CD14-positive monocyte (primary cell): ENCODE measurements around the gene TKT. TPM values are rescaled to one million over a fixed set of nuclear protein-coding genes. Genes with fewer than 3 reads are reported as not detected.
A peak's percentile ranks its signal among the peaks of the same experiment; 100 is the strongest.

Source experiments
- DNase-seq, 3 donors: peaks; one replicate each; pipeline ENCODE4 v3.0.0-alpha.2; 2011 to 2022
- H2AFZ ChIP-seq: 2 replicates; pipeline ENCODE4 v1.6.0; 2012; ENCODE audit warnings: mild to moderate bottlenecking, low read depth, low read length, inconsistent platforms; ENCODE audit not compliant: insufficient read depth, poor library complexity, severe bottlenecking
- H3K27ac ChIP-seq, 2 donors: 1 replicate in 1 of 2; 2 replicates in 1 of 2; pipeline ENCODE4 v1.5.1; 2012 to 2013; ENCODE audit warnings: low read length in 2 of 2, control low read depth in 1 of 2, inconsistent platforms in 1 of 2, low read depth in 1 of 2, mild to moderate bottlenecking in 1 of 2
- H3K27me3 ChIP-seq, 2 donors: one replicate each; pipeline versions ENCODE4 v1.6.0 to v1.6.1; 2011 to 2013; ENCODE audit warnings: low read length in 2 of 2; ENCODE audit not compliant: control insufficient read depth in 2 of 2, insufficient read depth in 2 of 2
- H3K36me3 ChIP-seq, 2 donors: replicated peaks in 1 of 2; 1 replicate in 1 of 2; 2 replicates in 1 of 2; pipeline versions ENCODE4 v1.5.1 to v1.6.1; 2012 to 2013; ENCODE audit warnings: low read length in 2 of 2, control low read depth in 1 of 2, inconsistent platforms in 1 of 2, mild to moderate bottlenecking in 1 of 2; ENCODE audit not compliant: insufficient read depth in 2 of 2, control insufficient read depth in 1 of 2
- H3K4me1 ChIP-seq, 2 donors: 1 replicate in 1 of 2; 2 replicates in 1 of 2; pipeline versions ENCODE4 v1.5.1 to v1.6.1; 2012 to 2013; ENCODE audit warnings: low read length in 2 of 2, control low read depth in 1 of 2, inconsistent platforms in 1 of 2, mild to moderate bottlenecking in 1 of 2, moderate library complexity in 1 of 2; ENCODE audit not compliant: insufficient read depth in 2 of 2, control insufficient read depth in 1 of 2
- H3K4me2 ChIP-seq: replicated peaks from 2 replicates; pipeline ENCODE3; 2012; ENCODE audit warnings: low read length, moderate library complexity, mild to moderate bottlenecking; ENCODE audit not compliant: poor library complexity, severe bottlenecking; ENCODE audit errors: extremely low read depth
- H3K4me3 ChIP-seq, 3 experiments: fragments of 200-600 bp in 1 of 3; sonication (generic) in 1 of 3; replicated peaks in 1 of 3; 1 replicate in 2 of 3; 2 replicates in 1 of 3; pipeline ENCODE4 v1.5.1; 2011 to 2013; ENCODE audit warnings: low read length in 3 of 3, mild to moderate bottlenecking in 3 of 3, control low read depth in 2 of 3, low read depth in 2 of 3, inconsistent platforms in 1 of 3, moderate library complexity in 1 of 3
- H3K79me2 ChIP-seq: 2 replicates; pipeline ENCODE4 v1.6.0; 2012; ENCODE audit warnings: mild to moderate bottlenecking, control low read depth, inconsistent platforms, low read length, moderate library complexity; ENCODE audit not compliant: insufficient read depth
- H3K9ac ChIP-seq: 2 replicates; pipeline ENCODE4 v1.6.0; 2017; ENCODE audit warnings: low read length, mild to moderate bottlenecking; ENCODE audit not compliant: insufficient read depth, poor library complexity, severe bottlenecking
- H3K9me3 ChIP-seq, 2 donors: replicated peaks in 1 of 2; 1 replicate in 1 of 2; 2 replicates in 1 of 2; pipeline versions ENCODE4 v1.5.1 to v1.6.1; 2012 to 2013; ENCODE audit warnings: low read length in 2 of 2, control low read depth in 1 of 2; ENCODE audit not compliant: control insufficient read depth in 1 of 2, insufficient read depth in 1 of 2
- H4K20me1 ChIP-seq: 2 replicates; pipeline ENCODE4 v1.6.0; 2012; ENCODE audit warnings: mild to moderate bottlenecking, low read length, control low read depth, moderate library complexity; ENCODE audit not compliant: insufficient read depth
- H3K27ac Mint-ChIP-seq, 7 donors: one replicate each; pipeline ENCODE4 v1.8.0; 2020; ENCODE audit warnings: mild to moderate bottlenecking in 7 of 7, mixed read lengths in 7 of 7, moderate library complexity in 6 of 7, inconsistent platforms in 2 of 7
- H3K27me3 Mint-ChIP-seq, 3 donors: one replicate each; pipeline ENCODE4 v1.8.0; 2021 to 2022; ENCODE audit warnings: low read depth in 3 of 3, mild to moderate bottlenecking in 3 of 3, mixed read lengths in 3 of 3, moderate library complexity in 3 of 3, inconsistent platforms in 1 of 3
- H3K36me3 Mint-ChIP-seq, 2 donors: one replicate each; pipeline ENCODE4 v1.8.0; 2020; ENCODE audit warnings: mixed read lengths in 2 of 2, inconsistent platforms in 1 of 2, mild to moderate bottlenecking in 1 of 2
- H3K4me1 Mint-ChIP-seq: one replicate; pipeline ENCODE4 v1.8.0; 2020; ENCODE audit warnings: mild to moderate bottlenecking, mixed read lengths
- H3K4me3 Mint-ChIP-seq, 2 donors: one replicate each; pipeline ENCODE4 v1.8.0; 2020; ENCODE audit warnings: mild to moderate bottlenecking in 2 of 2, mixed read lengths in 2 of 2, moderate library complexity in 1 of 2
- H3K9me3 Mint-ChIP-seq, 7 donors: one replicate each; pipeline ENCODE4 v1.8.0; 2020 to 2022; ENCODE audit warnings: mixed read lengths in 7 of 7, mild to moderate bottlenecking in 6 of 7, moderate library complexity in 6 of 7, inconsistent platforms in 2 of 7
- WGBS: methylation state at CpG from one replicate; pipeline ENCODE4 v1.1.5; 2013; ENCODE audit warnings: missing lambda C conversion rate; ENCODE audit not compliant: insufficient coverage; 5-methylcytosine and 5-hydroxymethylcytosine counted together
- intact Hi-C, 2 donors: fragments of 100-400 bp; cut with micrococcal nuclease; formaldehyde crosslinking; loops; one replicate each; pipeline versions ENCODE4 v1.15.0 to v1.15.1; 2023
- polyA plus RNA-seq, 3 donors: library from polyadenylated mRNA; depleted of rRNA in 1 of 3; unstranded in 2 of 3; stranded (reverse) in 1 of 3; fragments of 300-500 nt in 2 of 3; fragments of >200 nt in 1 of 3; fragmentation: Illumina TruSeq in 2 of 3; gene quantifications; 1 replicate in 2 of 3; 2 replicates in 1 of 3; pipeline ENCODE4 v1.2.3, GENCODE V29; 2012 to 2021
- TF ChIP-seq, protein P1 (sequence below): fragments of 200-600 bp; IDR thresholded peaks from one replicate; pipeline ENCODE4 v1.8.0; 2022; ENCODE audit warnings: antibody characterized with exemption, mild to moderate bottlenecking

TKT gene
- polyA plus RNA-seq, 3 donors = 496 to 582 (median 562) TPM

DNA sequence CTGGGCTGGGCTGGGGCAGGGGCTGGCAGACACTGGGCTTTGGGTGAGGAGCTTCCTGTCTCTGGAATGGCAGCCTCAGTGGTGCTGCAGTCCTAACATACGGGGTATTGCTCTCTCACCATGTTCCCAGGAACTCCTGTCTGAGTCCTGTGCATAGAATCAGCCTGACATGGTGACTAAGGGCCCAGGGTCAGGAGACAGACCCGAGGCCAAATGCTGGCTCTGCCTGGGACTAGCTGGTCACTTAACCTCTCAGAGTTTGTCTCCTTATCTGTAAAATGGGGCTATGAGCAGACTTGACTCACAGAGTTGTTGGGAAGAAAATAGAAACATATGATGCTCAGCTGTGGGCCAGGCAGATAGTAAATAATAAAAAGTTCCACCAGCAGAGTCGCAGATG is 66.5 kb downstream of the TKT start:
- H3K27ac Mint-ChIP-seq = peak overlapping the region in 2 of 7 donors; percentile 41 to 50
- no peak overlapping the region for H3K9ac ChIP-seq
- H3K4me1 Mint-ChIP-seq = peaks cover 14% of the 10 kb centered on the region
- peaks cover 0 to 1% (median 0%) of the 10 kb centered on the region in 3 donors for H3K27me3 Mint-ChIP-seq
- H3K4me2 ChIP-seq = no peak overlapping the region
- H2AFZ ChIP-seq = no peak overlapping the region
- peaks cover 84 to 95% of the 10 kb centered on the region in 2 donors for H3K36me3 Mint-ChIP-seq
- intact Hi-C loops = no loop called here
- H3K79me2 ChIP-seq = peaks cover 54% of the 10 kb centered on the region
- H3K4me3 Mint-ChIP-seq = no peak overlapping the region
- peaks cover 96 to 100% of the 10 kb centered on the region in 2 donors for H3K36me3 ChIP-seq
- H3K9me3 Mint-ChIP-seq = no peaks in the 10 kb centered on the region
- no peak overlapping the region for H3K4me3 ChIP-seq
- no peaks in the 10 kb centered on the region for H3K27me3 ChIP-seq
- H3K4me1 ChIP-seq = peaks cover 0 to 3% of the 10 kb centered on the region in 2 donors
- H4K20me1 ChIP-seq = peaks cover 100% of the 10 kb centered on the region
- no peak for DNase-seq
- WGBS = 90% methylated on average over 3 of the region's 3 CpGs
- TF ChIP-seq, protein P1, sequence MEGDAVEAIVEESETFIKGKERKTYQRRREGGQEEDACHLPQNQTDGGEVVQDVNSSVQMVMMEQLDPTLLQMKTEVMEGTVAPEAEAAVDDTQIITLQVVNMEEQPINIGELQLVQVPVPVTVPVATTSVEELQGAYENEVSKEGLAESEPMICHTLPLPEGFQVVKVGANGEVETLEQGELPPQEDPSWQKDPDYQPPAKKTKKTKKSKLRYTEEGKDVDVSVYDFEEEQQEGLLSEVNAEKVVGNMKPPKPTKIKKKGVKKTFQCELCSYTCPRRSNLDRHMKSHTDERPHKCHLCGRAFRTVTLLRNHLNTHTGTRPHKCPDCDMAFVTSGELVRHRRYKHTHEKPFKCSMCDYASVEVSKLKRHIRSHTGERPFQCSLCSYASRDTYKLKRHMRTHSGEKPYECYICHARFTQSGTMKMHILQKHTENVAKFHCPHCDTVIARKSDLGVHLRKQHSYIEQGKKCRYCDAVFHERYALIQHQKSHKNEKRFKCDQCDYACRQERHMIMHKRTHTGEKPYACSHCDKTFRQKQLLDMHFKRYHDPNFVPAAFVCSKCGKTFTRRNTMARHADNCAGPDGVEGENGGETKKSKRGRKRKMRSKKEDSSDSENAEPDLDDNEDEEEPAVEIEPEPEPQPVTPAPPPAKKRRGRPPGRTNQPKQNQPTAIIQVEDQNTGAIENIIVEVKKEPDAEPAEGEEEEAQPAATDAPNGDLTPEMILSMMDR = no peak
- H3K27ac ChIP-seq = peak overlapping the region in 1 of 2 donors; percentile 52
- H3K9me3 ChIP-seq = no peaks in the 10 kb centered on the region

DNA sequence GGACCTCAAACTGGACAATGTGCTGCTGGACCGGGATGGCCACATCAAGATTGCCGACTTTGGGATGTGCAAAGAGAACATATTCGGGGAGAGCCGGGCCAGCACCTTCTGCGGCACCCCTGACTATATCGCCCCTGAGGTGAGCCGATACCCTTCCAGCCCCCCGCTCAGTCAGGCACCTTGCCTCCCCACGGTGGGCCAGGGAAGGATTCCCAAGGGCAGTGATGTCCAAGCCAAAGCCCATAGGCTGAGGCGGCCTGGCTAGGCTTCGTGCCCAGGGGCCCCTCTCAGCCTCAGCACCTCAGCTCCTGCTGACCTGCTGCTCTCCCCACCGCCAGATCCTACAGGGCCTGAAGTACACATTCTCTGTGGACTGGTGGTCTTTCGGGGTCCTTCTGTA is 67.1 kb downstream of the TKT start:
- Histone ChIP-seq H3K4me2 (no peak overlapping the region), H3K79me2 (peaks cover 55% of the 10 kb centered on the region), H3K36me3 (peaks cover 94 to 100% of the 10 kb centered on the region in 2 donors), H4K20me1 (peaks cover 98% of the 10 kb centered on the region), H3K4me3 (no peak overlapping the region), H3K9me3 (no peaks in the 10 kb centered on the region), H3K27me3 (no peaks in the 10 kb centered on the region), H3K27ac (peak overlapping the region in 1 of 2 donors; percentile 52), H3K4me1 (peaks cover 0 to 3% of the 10 kb centered on the region in 2 donors), H2AFZ (no peak overlapping the region), H3K9ac (no peak overlapping the region)
- intact Hi-C loops = no loop called here
- WGBS = 99% methylated on average over 11 of the region's 13 CpGs
- H3K27me3 Mint-ChIP-seq = peaks cover 0 to 1% (median 0%) of the 10 kb centered on the region in 3 donors
- peaks cover 85 to 96% of the 10 kb centered on the region in 2 donors for H3K36me3 Mint-ChIP-seq
- DNase-seq = no peak
- TF ChIP-seq, protein P1 = no peak
- peak overlapping the region in 2 of 7 donors; percentile 35 to 59 for H3K27ac Mint-ChIP-seq
- H3K4me3 Mint-ChIP-seq = no peak overlapping the region
- peaks cover 11% of the 10 kb centered on the region for H3K4me1 Mint-ChIP-seq
- H3K9me3 Mint-ChIP-seq = no peaks in the 10 kb centered on the region
